GM18508 (cell line): ENCODE measurements around the gene C19orf33.
"Not testable (repeated sequence)": the region's sequence is repeated elsewhere in the genome, so short reads cannot be mapped to it uniquely, and the experiment has no call there.

Experiments
- ATAC-seq: cut with Tn5 transposase; IDR thresholded peaks from one replicate; pipeline ENCODE4 v1.9.1; 2021; ENCODE audit warnings: moderate number of reproducible peaks; ENCODE audit not compliant: insufficient read depth, unreplicated experiment

C19orf33 gene

DNA sequence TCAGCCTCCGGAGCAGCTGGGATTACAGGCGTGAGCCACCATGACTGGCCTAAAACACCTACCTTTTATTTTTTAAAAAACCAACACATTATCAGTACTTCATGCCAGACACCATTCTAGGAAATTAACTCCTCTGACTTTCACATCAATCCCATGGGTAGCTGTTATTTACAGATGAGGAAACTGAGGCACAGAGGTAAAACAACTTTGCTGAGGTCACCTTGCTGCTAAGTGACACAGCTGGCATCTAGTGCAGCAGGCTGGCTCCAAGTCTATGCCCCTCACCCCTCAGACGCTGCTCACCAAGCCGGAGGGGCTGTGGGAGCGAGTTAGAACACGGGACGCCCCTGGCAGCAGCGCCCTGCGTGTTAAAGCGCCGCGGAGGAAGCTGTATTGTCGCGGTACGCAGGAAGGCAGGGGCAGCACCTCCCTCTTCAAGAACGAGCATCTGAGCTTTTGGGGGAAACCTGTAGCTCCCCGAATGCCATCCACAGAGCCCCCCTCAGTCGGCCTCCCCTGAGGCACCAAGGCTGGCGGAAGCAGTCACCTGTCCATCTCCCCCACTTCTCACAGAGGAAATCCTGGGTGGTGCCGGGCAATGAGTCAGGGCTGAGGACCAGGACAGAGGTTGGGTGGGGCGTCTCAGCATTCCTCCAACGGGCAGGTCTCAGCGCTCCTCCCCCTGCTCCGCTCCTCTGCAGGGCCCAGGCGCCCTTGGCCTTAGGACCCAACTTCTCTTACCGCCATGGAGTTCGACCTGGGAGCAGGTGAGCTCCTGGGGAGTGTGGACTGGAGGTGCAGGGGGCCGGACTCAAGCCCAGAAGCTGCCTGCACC is at the start of gene C19orf33:
Gene C19orf33 (plus strand): TSS at position 735 of the 835 bp plus-strand sequence. CDS start 11 bp downstream, at position 746.
- no peak for ATAC-seq

DNA sequence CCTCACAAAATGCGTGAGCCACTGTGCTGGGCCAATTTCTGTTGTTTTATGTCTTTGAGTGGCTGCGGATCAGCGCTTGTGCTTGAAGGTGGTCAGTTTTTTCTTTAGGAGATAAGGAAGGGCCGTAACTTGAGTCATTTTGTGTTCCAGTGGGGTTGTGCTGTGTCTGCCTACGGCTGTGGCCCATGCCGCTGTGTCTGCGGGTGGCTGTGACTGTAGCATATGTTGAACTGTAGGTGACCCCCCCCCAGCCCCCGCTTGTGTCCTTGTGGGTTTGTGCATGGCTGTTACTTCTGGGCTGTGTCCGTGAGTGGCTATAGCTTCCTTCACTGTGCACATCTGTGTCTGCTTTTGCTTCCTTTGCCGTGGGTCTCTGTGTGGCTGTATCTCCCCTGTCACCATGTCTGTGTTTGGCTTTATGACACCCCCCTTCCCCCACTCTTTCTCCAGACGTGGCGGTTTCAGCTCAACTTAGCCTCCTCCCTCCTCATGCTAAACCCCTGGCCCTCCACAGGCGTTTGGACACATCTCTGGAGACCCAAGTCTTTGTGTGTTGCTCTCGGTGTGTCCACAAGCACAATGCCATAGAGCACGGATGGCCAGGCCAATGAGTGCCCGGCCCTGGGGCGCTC is 48.6 kb upstream of the C19orf33 start:
- ATAC-seq, result no peak

DNA sequence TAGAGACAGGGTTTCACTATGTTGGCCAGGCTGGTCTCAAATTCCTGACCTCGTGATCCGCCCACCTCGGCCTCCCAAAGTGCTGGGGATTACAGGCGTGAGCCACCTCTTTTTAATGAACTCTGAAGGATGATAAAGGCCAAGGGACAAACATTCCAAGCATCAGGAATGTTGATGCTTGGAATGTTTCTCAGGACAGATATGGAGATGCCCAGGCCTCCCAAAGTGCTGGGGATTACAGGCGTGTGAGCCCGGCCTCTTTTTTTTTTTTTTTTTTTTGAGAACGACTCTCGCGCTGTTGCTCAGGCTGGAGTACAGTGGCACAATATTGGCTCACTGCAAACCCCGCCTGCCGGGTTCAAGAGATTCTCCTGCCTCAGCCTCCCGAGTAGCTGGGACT is 42.1 kb upstream of the C19orf33 start:
- not testable (repeated sequence) for ATAC-seq

DNA sequence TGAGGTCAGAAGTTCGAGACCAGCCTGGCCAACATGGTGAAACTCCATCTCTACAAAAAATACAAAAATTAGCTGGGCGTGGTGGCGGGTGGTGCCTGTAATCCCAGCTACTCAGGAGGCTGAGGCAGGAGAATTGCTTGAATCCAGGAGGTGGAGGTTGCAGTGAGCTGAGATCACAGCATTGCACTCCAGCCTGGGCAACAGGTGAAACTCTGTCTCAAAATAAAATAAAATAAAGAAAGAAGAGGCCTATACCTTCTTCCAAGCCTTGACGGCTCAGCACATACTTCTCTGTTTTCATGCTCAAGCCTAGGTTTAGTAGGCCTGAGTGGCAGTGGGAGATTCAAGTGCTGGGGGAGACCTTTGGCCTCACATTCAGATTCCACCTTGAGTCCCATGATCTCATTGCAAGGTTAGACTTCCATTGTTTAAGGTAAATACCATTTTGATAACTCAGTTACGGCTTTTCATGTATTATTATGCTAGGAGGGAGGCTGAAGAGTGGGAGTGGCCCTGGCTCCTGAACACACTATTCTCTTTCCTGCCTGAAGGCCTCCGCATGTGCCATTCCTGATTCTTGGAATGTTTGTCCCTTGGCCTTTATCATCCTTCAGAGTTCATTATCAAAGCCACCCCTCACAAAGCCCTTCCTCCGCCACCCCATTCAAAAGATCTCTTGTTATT is 41.3 kb upstream of the C19orf33 start:
- ATAC-seq, result no peak

DNA sequence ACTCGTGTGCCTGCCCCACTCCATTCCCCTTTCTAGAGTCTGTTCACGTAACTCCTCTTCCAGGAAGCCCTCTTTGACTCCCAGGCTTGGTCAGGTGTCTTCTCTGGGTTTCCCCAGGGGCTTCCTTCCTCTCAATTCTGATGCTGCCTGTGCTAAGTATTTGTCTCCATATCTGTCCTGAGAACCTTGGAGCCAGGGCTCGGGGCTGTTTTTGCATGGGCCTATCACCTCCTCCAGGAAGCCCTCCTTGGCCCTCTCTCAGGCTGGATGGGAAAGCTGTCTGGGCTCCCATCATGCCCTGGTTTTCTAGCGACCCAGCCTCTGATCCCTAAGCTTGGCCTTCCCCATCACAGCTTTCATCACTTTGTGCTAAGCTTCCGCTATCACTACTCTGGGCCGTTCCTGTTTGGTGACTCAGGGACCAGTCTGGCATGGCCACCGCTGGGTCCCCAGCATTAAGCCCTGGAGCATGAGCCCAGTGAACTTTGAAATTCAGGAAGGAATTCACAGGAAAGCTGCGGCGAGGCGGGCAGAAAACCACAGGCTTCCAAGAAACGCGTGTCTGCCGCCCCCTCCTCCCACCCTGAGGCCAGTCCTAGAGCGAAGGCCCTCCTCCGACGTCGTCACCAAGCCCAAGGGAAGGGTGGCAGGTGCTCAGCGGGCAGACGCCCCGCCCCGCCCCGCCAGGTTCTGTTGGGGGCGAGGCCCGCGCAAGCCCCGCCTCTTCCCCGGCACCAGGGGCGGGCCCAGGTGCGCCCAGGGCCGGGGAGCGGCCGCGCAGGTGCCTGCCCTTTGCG is 40.2 kb upstream of the C19orf33 start:
- no peak for ATAC-seq

DNA sequence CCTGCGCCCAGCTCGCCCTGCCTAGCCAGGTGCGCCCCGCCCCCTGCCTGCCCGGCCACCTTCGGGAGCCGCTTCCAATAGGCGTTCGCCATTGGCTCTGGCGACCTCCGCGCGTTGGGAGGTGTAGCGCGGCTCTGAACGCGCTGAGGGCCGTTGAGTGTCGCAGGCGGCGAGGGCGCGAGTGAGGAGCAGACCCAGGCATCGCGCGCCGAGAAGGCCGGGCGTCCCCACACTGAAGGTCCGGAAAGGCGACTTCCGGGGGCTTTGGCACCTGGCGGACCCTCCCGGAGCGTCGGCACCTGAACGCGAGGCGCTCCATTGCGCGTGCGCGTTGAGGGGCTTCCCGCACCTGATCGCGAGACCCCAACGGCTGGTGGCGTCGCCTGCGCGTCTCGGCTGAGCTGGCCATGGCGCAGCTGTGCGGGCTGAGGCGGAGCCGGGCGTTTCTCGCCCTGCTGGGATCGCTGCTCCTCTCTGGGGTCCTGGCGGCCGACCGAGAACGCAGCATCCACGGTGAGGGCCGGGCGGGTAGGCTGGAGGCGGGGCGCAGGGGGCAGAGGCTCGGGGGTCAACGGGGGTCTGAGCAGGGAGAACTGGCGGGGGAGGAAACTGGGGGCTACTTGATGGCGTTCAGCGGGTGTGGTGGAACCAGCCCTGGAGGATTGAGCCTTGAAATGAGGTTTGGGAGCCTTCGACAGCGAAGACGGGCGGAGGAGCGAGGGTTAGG is 39.4 kb upstream of the C19orf33 start, which contains the start of gene SPINT2:
Gene SPINT2 (plus strand): TSS at position 88 of the 727 bp plus-strand sequence. CDS start 320 bp downstream, at position 408.
- ATAC-seq, result no peak

DNA sequence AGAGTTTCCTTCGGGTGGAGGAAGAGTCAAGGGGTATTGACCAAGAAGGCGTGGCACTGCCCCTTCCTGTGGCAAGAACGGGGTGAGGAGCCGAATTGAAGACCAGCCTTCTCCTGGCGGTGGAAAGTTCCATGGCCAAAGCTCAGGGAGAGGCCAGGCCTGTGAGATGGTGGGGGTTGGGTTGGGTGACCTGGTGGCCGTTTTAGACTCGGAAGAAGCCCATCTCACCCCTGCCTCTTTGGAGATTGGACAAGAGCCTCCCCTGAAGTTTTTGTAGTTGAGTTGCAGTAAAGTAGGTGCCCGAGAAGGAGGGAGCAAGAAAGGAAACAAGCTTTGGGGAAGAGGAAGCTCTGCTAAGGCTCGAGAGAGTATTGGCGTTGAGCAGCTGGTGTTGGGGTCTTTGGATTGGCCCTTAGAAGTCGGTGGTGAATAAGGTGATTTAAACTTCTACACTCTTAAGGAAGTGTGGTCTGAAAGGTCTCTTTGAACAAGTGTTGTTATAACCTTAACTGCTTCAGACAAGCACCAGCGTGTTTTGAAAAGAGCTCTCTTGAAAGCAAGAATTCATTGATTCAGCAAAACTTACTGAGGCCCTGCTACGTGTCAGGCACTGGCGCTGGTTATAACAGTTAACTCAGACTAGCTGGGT is 38.7 kb upstream of the C19orf33 start:
- ATAC-seq, result no peak

DNA sequence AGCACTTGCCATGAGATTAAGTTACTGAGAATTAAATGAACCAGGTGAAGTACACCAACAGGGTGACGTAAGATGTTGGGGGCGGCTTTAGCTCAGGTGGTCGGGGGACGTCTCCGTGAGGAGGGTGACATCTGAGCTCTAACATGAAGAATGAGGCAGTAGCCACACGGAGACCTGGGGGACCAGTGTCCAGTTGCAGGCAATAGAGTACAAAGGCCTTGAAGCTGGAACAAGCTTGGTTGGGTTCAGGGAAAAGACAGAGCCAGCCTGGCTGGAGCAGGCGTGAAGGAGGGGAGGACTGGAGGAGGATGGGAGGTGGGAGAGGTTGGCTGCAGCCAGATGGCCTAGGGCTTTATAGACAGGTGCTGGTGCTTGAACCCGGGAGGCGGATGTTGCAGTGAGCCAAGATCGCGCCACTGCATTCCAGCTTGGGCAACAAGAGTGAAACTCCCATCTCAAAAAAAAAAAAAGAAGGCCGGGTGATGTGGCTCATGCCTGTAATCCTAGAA is 38.1 kb upstream of the C19orf33 start:
- no peak for ATAC-seq

DNA sequence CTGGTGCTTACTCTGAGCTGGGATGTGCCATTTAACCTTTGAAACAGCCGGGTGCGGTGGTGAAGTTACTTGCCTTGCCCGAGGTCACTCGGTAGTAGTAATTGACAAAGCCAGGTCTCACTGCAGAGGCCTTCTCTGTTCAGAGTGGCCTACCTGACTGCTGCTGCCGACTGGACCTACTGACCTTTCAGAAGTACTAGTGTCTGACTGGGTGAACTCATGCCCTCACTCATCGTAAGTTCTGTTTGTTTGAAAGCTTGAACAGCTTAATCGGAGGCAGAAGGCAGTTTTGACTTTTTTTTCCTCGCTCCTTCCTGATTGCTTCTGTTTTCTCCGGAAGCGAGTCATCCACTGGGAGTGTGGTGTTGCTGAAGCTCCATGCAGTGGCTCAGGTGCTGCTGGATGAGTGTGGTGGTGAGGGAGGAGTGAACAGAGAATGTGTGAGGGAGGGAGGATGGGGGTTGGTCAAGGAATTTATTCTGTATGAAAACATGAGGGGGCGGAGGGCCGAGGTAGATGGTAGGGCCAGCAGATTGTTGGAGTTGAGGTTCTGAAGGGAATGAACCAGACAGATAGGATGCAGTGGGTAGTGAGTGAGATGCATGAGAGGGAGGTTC is 37.0 kb upstream of the C19orf33 start:
- ATAC-seq, result no peak

DNA sequence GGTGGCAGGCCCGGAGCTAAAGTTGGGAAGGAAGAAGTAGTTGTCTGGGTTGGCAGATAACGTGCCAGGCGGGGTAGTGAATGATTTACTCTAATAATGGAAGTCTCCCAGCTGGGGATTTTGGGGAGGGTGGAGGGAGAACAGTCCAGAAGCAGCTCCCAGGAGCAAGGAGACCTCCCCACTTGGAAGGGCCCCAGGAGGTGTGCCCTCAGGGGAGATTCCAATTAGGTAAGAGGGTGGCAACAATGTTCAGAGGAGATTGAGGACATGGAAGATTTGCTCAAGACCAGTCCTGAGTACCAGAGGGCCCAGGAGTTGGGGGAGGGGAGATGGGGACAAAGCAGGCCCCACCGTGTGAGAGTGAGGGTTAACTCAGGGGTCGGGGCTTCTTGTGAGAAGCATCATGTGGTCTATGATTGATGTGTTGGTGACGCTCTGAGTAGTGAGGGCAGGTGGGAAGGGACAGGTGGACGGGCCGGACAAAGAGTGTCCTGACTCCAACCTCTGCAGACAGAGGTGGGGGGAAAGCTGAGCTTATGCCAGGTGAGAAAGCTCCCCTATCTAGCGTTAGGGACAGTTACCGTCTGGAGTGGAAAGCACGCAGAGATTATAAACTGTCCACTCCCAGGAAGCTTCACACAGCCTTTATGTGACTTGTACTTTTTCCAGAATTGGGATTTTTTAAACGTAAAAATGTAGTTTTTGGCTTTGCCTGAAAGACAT is 36.1 kb upstream of the C19orf33 start:
- ATAC-seq, result no peak

DNA sequence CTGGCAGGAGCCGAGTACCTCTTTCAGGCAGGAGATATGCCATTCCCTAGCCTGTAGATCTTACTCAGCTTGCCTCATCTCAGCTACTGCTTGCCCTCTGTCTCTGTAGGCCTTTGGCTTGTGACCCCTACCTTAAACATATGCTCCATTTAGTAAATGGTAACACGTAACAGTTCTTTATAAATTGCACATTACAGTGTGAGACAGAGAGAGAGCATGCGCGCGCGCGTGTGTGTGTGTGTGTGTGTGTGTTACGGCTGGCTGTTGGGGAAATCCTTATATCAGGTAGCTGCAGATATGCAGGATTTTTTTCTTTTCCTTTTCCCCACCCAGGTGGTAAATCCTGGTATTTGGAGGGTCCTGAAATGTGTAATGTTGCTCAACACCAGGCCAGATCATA is 35.5 kb upstream of the C19orf33 start:
- ATAC-seq, result no peak

DNA sequence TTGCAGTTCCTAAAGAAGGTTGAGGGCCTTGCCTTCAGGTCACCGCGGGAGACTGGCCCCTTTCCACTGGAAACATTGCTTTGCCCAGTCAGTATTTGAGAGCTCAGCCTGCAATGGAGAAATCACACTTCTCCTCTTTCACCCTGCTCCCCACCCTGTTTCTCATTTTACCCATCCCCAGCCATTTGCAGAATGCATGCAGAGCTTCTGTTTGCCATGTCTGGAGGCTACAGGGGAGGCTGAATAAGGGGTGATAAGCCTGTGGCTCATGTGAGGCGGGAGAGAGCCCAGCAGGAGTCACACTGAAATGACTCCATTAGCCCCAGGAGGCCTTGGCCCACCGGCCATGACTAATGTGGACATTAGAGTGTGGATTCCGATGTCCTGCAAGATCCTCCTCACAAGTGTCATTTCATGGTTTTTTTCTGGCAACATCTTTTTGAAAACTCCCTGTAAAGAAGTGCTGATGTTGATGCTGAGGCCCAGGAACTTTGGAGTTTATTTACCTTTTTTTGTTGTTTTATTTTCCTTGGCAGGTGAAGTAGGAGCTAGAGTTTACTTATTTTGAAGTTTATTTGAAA is 33.4 kb upstream of the C19orf33 start:
- ATAC-seq, result no peak

DNA sequence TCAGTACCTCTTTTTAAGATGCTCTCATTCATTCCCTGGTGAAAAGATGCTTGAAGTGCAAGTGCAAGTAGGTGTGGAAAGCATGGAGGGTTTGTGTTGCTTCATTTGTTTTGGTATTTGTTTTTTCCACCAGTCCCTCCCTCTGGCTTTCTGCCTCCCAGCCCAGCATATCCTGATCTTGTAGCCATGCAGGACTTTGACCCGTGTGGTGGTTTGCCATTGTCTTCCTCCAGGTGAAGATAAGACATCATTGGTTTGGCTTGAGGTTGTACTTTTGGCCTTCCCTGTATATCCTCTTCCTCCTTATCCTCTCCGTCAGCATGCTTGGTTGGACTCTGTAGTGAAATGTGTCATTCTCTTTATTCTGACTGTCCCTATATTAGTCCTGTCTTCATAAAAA is 30.6 kb upstream of the C19orf33 start:
- ATAC-seq, result no peak

DNA sequence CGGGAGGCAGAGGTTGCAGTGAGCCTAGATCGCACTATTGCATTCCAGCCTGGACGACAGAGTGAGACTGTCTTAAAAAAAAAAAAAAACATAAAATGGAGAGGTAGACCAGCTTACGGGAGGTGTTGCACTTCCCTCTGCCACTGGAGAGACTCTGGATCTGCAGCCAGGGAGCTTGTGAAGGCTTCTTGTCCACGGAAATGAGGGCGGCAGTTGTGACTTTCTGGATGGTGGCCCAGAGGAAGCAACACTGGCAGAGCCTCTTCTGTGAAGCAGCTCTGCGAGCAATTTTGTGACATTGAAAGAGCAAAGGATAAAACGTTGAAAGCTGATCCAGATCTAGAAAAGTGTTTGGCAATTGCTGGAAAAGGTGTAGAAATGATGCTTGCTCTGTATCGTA is 29.3 kb upstream of the C19orf33 start:
- ATAC-seq, result no peak

DNA sequence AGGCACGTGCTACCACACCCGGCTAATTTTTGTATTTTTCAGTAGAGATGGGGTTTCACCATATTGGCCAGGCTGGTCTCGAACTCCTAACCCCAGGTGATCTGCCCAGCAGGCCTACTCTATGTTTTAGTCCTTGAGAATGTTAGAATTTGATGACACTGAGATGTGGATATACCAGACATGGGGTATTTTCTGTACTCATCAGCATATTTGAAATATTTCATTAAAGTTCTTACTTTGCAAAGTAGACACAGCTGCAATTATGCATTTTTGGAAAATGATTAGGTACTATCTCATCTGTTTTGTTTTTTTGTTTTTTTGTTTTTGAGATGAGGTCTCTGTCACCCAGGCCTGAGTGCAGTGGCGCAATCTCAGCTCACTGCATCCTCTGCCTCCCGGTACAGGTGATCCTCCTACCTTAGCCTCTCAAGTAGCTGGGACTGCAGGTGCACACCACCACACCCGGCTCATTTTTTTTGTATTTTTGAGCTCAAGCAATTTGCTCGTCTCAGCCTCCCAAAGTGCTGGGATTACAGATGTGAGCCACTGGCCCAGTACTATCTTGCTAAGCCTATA is 27.0 kb upstream of the C19orf33 start:
- no peak for ATAC-seq

DNA sequence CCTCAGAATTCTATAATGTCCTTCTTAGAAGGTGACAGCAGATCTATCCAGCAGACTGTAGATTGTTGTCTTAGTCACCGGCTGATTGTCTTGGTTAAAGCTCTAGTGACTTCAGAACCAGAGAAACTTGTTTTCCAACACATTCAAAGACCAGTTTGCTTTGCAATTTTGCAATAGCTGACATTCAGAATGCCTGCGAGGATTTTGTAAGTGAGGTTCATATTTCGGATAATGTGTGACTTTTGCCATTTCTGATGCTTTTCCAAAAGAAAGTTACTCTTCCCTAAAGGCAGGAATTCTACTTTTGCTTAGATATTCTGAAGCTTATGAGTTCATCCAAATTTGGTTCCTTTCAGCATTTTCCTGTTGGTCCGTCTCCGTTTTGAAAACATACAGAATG is 26.5 kb upstream of the C19orf33 start:
- no peak for ATAC-seq

DNA sequence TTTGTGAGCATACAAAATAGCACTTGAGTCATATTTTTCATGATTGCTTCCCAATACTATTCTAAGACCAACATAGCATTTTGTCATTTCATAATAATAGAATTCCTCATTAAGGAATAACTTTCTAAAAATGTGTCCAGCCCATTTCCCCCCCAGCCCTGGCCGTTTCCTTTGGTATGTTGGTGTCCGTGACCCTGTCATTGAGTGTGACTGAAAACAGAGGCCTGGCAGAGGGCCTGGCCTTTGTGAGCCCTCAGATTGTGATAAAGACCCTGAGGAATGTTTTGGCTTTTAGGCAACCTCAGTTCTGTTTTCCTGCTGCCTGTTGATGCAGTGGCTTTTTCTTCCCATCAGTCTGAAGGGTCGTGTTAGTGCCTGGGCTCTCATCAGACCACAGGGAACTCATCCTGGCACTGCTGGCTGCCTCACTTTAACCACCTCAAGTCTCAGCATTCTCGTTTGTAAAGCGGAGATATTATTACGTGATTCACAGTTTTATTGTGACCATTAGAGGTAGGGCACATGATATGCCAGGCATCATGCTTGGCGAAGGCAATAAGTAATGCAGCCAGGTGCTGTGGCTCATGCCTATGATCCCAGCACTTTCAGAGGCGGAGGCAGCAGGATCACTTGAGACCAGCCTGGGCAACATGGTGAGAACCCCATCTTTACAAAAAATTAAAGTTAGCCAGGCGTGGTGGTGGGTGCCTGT is 25.9 kb upstream of the C19orf33 start:
- no peak for ATAC-seq
